ENCODE results near the gene HSP90AB1. TPM values are rescaled to one million over a fixed set of nuclear protein-coding genes. Genes with fewer than 3 reads are reported as not detected.
A peak's percentile ranks its signal among the peaks of the same experiment; 100 is the strongest.

Gene HSP90AB1
- total RNA-seq, 1 donor from 2014 or later: 914 TPM

GRCh38 chr6:44271406-44271723 is 24.5 kb downstream of the HSP90AB1 start:
- H3K4me3 ChIP-seq (ENCODE audit: insufficient read depth, low read depth, low read length): no peak overlapping the region
- FAIRE-seq (no peak), DNase-seq (ENCODE audit: low read depth) (no peak)
- H2AFZ ChIP-seq (ENCODE audit: low read depth, low read length): no peak overlapping the region
- no peak for TF ChIP-seq CTCF (IDR thresholded peaks at IDR 0.05; ENCODE audit: insufficient read depth, low read depth, low read length)
- TF ChIP-seq EZH2 (IDR thresholded peaks at IDR 0.05; ENCODE audit: insufficient read depth, low read length): peak; percentile 15
- no peaks in the 10 kb centered on the region for H3K9me3 ChIP-seq (ENCODE audit: insufficient read depth, low read depth, low read length)
- no peak overlapping the region for H3K27ac ChIP-seq (ENCODE audit: low read depth, low read length)
- Mint-ChIP-seq H3K27me3 (ENCODE audit: low read depth, unreplicated experiment) (peaks cover 57% of the 10 kb centered on the region), H3K4me3 (ENCODE audit: unreplicated experiment) (peak overlapping the region; percentile 66), H3K36me3 (ENCODE audit: low read depth, unreplicated experiment) (no peaks in the 10 kb centered on the region), H3K9me3 (ENCODE audit: unreplicated experiment) (no peaks in the 10 kb centered on the region), H3K27ac (ENCODE audit: unreplicated experiment) (no peak overlapping the region), H3K4me1 (ENCODE audit: low read depth, unreplicated experiment) (no peaks in the 10 kb centered on the region)
- H3K36me3 ChIP-seq (ENCODE audit: insufficient read depth, low read length): no peaks in the 10 kb centered on the region
- no peaks in the 10 kb centered on the region for H3K4me1 ChIP-seq (ENCODE audit: insufficient read depth, low read length)
- H3K9ac ChIP-seq (ENCODE audit: low read length): no peak overlapping the region
- no peaks in the 10 kb centered on the region for H3K79me2 ChIP-seq (ENCODE audit: insufficient read depth, low read length)
- H4K20me1 ChIP-seq (ENCODE audit: insufficient read depth, low read length): peaks cover 7% of the 10 kb centered on the region
- peaks cover 40% of the 10 kb centered on the region for H3K27me3 ChIP-seq (ENCODE audit: insufficient read depth, low read length)
- peak overlapping the region; percentile 72 for H3K4me2 ChIP-seq (ENCODE audit: low read length)

DNA sequence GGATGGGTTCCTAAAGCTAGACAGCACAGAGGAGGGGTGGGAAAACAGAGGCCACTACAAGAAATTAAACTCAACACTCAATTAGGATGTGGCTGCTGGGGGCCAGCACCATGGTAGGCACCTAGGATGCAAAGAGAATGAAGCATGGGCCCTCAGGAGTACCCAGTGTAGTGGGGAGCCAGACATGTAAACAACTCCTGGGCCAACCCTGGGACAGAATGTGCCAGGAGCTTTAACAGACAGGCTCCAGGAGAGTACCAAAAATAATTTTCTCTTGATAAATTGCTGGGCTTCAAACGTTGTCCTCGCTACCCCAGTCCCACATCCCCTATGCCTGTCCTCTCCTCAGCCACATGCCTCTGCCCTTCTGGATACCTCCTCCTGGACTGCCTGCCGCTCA is 25.0 kb downstream of the HSP90AB1 start:
- no peak for DNase-seq (ENCODE audit: low read depth)
- Mint-ChIP-seq H3K9me3 (ENCODE audit: unreplicated experiment) (no peaks in the 10 kb centered on the region), H3K27ac (ENCODE audit: unreplicated experiment) (no peak overlapping the region), H3K36me3 (ENCODE audit: low read depth, unreplicated experiment) (no peaks in the 10 kb centered on the region), H3K4me3 (ENCODE audit: unreplicated experiment) (peak overlapping the region; percentile 66), H3K27me3 (ENCODE audit: low read depth, unreplicated experiment) (peaks cover 61% of the 10 kb centered on the region), H3K4me1 (ENCODE audit: low read depth, unreplicated experiment) (no peaks in the 10 kb centered on the region)
- no peak overlapping the region for H3K9ac ChIP-seq (ENCODE audit: low read length)
- H3K27ac ChIP-seq (ENCODE audit: low read depth, low read length): no peak overlapping the region
- no peak overlapping the region for H2AFZ ChIP-seq (ENCODE audit: low read depth, low read length)
- no peak for FAIRE-seq
- no peak overlapping the region for H3K4me2 ChIP-seq (ENCODE audit: low read length)
- peaks cover 40% of the 10 kb centered on the region for H3K27me3 ChIP-seq (ENCODE audit: insufficient read depth, low read length)
- no peaks in the 10 kb centered on the region for H3K79me2 ChIP-seq (ENCODE audit: insufficient read depth, low read length)
- TF ChIP-seq EZH2 (IDR thresholded peaks at IDR 0.05; ENCODE audit: insufficient read depth, low read length): no peak
- TF ChIP-seq CTCF (IDR thresholded peaks at IDR 0.05; ENCODE audit: insufficient read depth, low read depth, low read length): no peak
- H4K20me1 ChIP-seq (ENCODE audit: insufficient read depth, low read length): peaks cover 7% of the 10 kb centered on the region
- no peaks in the 10 kb centered on the region for H3K9me3 ChIP-seq (ENCODE audit: insufficient read depth, low read depth, low read length)
- H3K36me3 ChIP-seq (ENCODE audit: insufficient read depth, low read length): no peaks in the 10 kb centered on the region
- no peak overlapping the region for H3K4me3 ChIP-seq (ENCODE audit: insufficient read depth, low read depth, low read length)
- H3K4me1 ChIP-seq (ENCODE audit: insufficient read depth, low read length): no peaks in the 10 kb centered on the region

DNA sequence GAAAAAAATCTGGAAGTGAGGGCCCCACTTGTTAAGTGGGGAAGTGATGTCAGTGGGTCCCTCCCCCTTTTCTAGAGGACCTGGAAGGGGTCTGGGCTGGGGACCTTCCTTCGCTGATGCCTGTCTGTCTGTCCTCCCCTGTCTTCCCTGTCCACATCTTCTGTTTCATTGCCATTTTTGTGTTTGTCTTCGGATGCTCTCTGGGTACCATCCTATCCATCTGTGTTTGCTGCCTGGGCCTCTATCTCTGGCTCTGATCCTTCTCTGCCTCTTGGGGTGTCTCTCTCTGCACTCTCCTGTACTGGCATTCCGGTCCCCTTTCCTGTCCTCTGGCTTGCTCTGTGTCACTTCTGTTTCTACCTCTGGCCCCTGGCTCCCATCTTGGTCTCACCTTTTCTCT is 25.6 kb downstream of the HSP90AB1 start:
- TF ChIP-seq EZH2 (IDR thresholded peaks at IDR 0.05; ENCODE audit: insufficient read depth, low read length) (no peak), CTCF (IDR thresholded peaks at IDR 0.05; ENCODE audit: insufficient read depth, low read depth, low read length) (no peak)
- Histone ChIP-seq H3K4me1 (ENCODE audit: insufficient read depth, low read length) (no peaks in the 10 kb centered on the region), H3K4me2 (ENCODE audit: low read length) (no peak overlapping the region), H3K9ac (ENCODE audit: low read length) (no peak overlapping the region), H3K27ac (ENCODE audit: low read depth, low read length) (no peak overlapping the region), H2AFZ (ENCODE audit: low read depth, low read length) (no peak overlapping the region), H3K4me3 (ENCODE audit: insufficient read depth, low read depth, low read length) (no peak overlapping the region), H3K36me3 (ENCODE audit: insufficient read depth, low read length) (no peaks in the 10 kb centered on the region), H3K27me3 (ENCODE audit: insufficient read depth, low read length) (peaks cover 42% of the 10 kb centered on the region), H3K9me3 (ENCODE audit: insufficient read depth, low read depth, low read length) (no peaks in the 10 kb centered on the region), H3K79me2 (ENCODE audit: insufficient read depth, low read length) (no peaks in the 10 kb centered on the region), H4K20me1 (ENCODE audit: insufficient read depth, low read length) (peaks cover 7% of the 10 kb centered on the region)
- FAIRE-seq (no peak), DNase-seq (ENCODE audit: low read depth) (no peak)
- H3K4me1 Mint-ChIP-seq (ENCODE audit: low read depth, unreplicated experiment): no peaks in the 10 kb centered on the region
- no peak overlapping the region for H3K27ac Mint-ChIP-seq (ENCODE audit: unreplicated experiment)
- no peaks in the 10 kb centered on the region for H3K36me3 Mint-ChIP-seq (ENCODE audit: low read depth, unreplicated experiment)
- no peak overlapping the region for H3K4me3 Mint-ChIP-seq (ENCODE audit: unreplicated experiment)
- no peaks in the 10 kb centered on the region for H3K9me3 Mint-ChIP-seq (ENCODE audit: unreplicated experiment)
- peaks cover 66% of the 10 kb centered on the region for H3K27me3 Mint-ChIP-seq (ENCODE audit: low read depth, unreplicated experiment)

Measured in astrocyte (in vitro differentiated cells and primary cell).